NCI-H345 treated with DMSO at 0.1 percent for 48 hours (cell line): ENCODE data around the gene TMBIM4.

ENCODE experiments used
- DNase-seq: peaks from one replicate; lab custom pipeline; 2025; ENCODE audit not compliant: unreplicated experiment; lab: John Stamatoyannopoulos, UW

Gene TMBIM4

GRCh38 chr12:66103016-66103913, 66.5 kb downstream of the TMBIM4 start:
- no peak for DNase-seq

- DNase-seq: no peak
These were observed 77.1 kb downstream of the TMBIM4 start for GRCh38 chr12:66092559-66093269.

GRCh38 chr12:66090157-66090556, 79.6 kb downstream of the TMBIM4 start:
- no peak for DNase-seq

GRCh38 chr12:66087365-66087943, 82.3 kb downstream of the TMBIM4 start:
- peak; percentile 33 for DNase-seq

GRCh38 chr12:66085998-66086397, 83.8 kb downstream of the TMBIM4 start:
- no peak for DNase-seq
